PC-9 (cell line): Measurements from ENCODE around the gene DSCAM. TPM values are rescaled to one million over a fixed set of nuclear protein-coding genes. Genes with fewer than 3 reads are reported as not detected.

ENCODE experiments used
- BruUV-seq: library from RNA; stranded (reverse); fragments of 400-500 nt; replicated peaks from 2 replicates; lab custom pipeline; 2021; lab: Mats Ljungman, UMichigan
- CTCF ChIA-PET: fragments of 300-600 bp; sonication (Branson Sonifier 250); formaldehyde crosslinking; loops from one replicate; lab custom pipeline; 2022; ENCODE audit warnings: antibody characterized with exemption; lab: Charles Lee
- POLR2A ChIA-PET: fragments of 300-600 bp; sonication (Branson Sonifier 250); formaldehyde crosslinking; loops from one replicate; lab custom pipeline; 2022; ENCODE audit warnings: antibody characterized with exemption; ENCODE audit not compliant: unreplicated experiment; lab: Charles Lee
- DNase-seq, 2 experiments: peaks; one replicate each; pipeline versions ENCODE4 v3.0.0 to v3.0.0-alpha.2; 2015 to 2022; ENCODE audit warnings: mixed read lengths in 1 of 2
- H2AFZ ChIP-seq: fragments of 200-600 bp; sonication (generic); 2 replicates; pipeline ENCODE4 v1.8.1; 2017; ENCODE audit warnings: antibody characterized with exemption
- H3F3A ChIP-seq: fragments of 200-600 bp; sonication (generic); 2 replicates; pipeline ENCODE4 v1.8.1; 2017; ENCODE audit warnings: antibody characterized with exemption, mild to moderate bottlenecking, low read depth; ENCODE audit not compliant: insufficient read depth
- H3K27ac ChIP-seq: fragments of 200-600 bp; sonication (generic); 2 replicates; pipeline ENCODE4 v1.6.1; 2016; ENCODE audit warnings: mixed run types
- H3K27me3 ChIP-seq: fragments of 200-600 bp; sonication (generic); 2 replicates; pipeline ENCODE4 v1.6.1; 2016; ENCODE audit warnings: low read depth, mixed run types; ENCODE audit not compliant: insufficient read depth
- H3K36me3 ChIP-seq: fragments of 200-600 bp; sonication (generic); 2 replicates; pipeline ENCODE4 v1.6.1; 2016; ENCODE audit warnings: low read depth, mixed run types
- H3K4me1 ChIP-seq: fragments of 200-600 bp; sonication (generic); replicated peaks from 2 replicates; pipeline ENCODE4 v1.6.1; 2016; ENCODE audit warnings: mixed run types; ENCODE audit not compliant: insufficient read depth
- H3K4me2 ChIP-seq: fragments of 200-600 bp; sonication (generic); 2 replicates; pipeline ENCODE4 v1.6.1; 2017; ENCODE audit warnings: mixed run types
- H3K4me3 ChIP-seq: fragments of 200-600 bp; sonication (generic); 2 replicates; pipeline ENCODE4 v1.6.1; 2016; ENCODE audit warnings: mixed run types
- H3K79me2 ChIP-seq: fragments of 200-600 bp; sonication (generic); 2 replicates; pipeline ENCODE4 v1.6.1; 2017; ENCODE audit warnings: low read depth, mixed run types
- H3K9me2 ChIP-seq: fragments of 200-600 bp; sonication (generic); 2 replicates; pipeline ENCODE4 v1.8.1; 2017; ENCODE audit warnings: mild to moderate bottlenecking; ENCODE audit not compliant: insufficient read depth
- H3K9me3 ChIP-seq: fragments of 200-600 bp; sonication (generic); 2 replicates; pipeline ENCODE4 v1.8.1; 2016; ENCODE audit warnings: low read depth; ENCODE audit not compliant: insufficient read depth
- H4K20me1 ChIP-seq: fragments of 200-600 bp; sonication (generic); 2 replicates; pipeline ENCODE4 v1.8.1; 2017; ENCODE audit not compliant: insufficient read depth
- CTCF ChIP-seq: fragments of 200-600 bp; sonication (generic); conservative IDR thresholded peaks from 2 replicates; pipeline ENCODE4 v1.6.1; 2017; ENCODE audit warnings: mixed run types, antibody characterized with exemption, mild to moderate bottlenecking, moderate library complexity
- EZH2 ChIP-seq: fragments of 200-600 bp; sonication (generic); IDR thresholded peaks from 2 replicates; pipeline ENCODE4 v1.8.0; 2017; ENCODE audit warnings: antibody characterized with exemption, low read depth
- intact Hi-C: fragments of 100-400 bp; cut with micrococcal nuclease; formaldehyde crosslinking; loops from one replicate; pipeline ENCODE4 v1.10.0; 2022; ENCODE audit not compliant: unreplicated experiment
- total RNA-seq: library from RNA; stranded (reverse); gene quantifications from 2 replicates; pipeline ENCODE4 v1.2.3, GENCODE V29; 2021

DSCAM gene
- total RNA-seq, 1 experiment from 2014 or later = not detected

- no peaks in the 10 kb centered on the region for H4K20me1 ChIP-seq
- CTCF ChIA-PET = no interaction called here
- no peaks in the 10 kb centered on the region for H3K9me2 ChIP-seq
- no peaks in the 10 kb centered on the region for H3K79me2 ChIP-seq
- POLR2A ChIA-PET = no interaction called here
- H3K4me1 ChIP-seq = no peaks in the 10 kb centered on the region
- H3K27me3 ChIP-seq = no peaks in the 10 kb centered on the region
- no peak for DNase-seq
- TF ChIP-seq EZH2 (no peak), CTCF (no peak)
- H3F3A ChIP-seq = no peaks in the 10 kb centered on the region
- H3K9me3 ChIP-seq = no peaks in the 10 kb centered on the region
- intact Hi-C loops = no loop called here
- H3K4me2 ChIP-seq = no peak overlapping the region
- no TSS peak for BruUV-seq
- H3K27ac ChIP-seq = no peak overlapping the region
- no peak overlapping the region for H2AFZ ChIP-seq
- no peaks in the 10 kb centered on the region for H3K36me3 ChIP-seq
- no peak overlapping the region for H3K4me3 ChIP-seq
Measured at GRCh38 chr21:40707656-40708244, 139.2 kb downstream of the DSCAM start.

GRCh38 chr21:40706806-40707655 is 139.9 kb downstream of the DSCAM start:
- H3K9me3 ChIP-seq = no peaks in the 10 kb centered on the region
- DNase-seq = no peak
- no peaks in the 10 kb centered on the region for H3K27me3 ChIP-seq
- H4K20me1 ChIP-seq = no peaks in the 10 kb centered on the region
- no peaks in the 10 kb centered on the region for H3K4me1 ChIP-seq
- no peaks in the 10 kb centered on the region for H3K9me2 ChIP-seq
- no peaks in the 10 kb centered on the region for H3K36me3 ChIP-seq
- BruUV-seq = no TSS peak
- no peaks in the 10 kb centered on the region for H3K79me2 ChIP-seq
- POLR2A ChIA-PET = no interaction called here
- no peak overlapping the region for H3K27ac ChIP-seq
- no peak overlapping the region for H3K4me2 ChIP-seq
- TF ChIP-seq CTCF (no peak), EZH2 (no peak)
- CTCF ChIA-PET = no interaction called here
- no peaks in the 10 kb centered on the region for H3F3A ChIP-seq
- no peak overlapping the region for H3K4me3 ChIP-seq
- intact Hi-C loops = no loop called here
- no peak overlapping the region for H2AFZ ChIP-seq

- no peaks in the 10 kb centered on the region for H4K20me1 ChIP-seq
- H3K27me3 ChIP-seq = no peaks in the 10 kb centered on the region
- H3K4me2 ChIP-seq = no peak overlapping the region
- POLR2A ChIA-PET = no interaction called here
- H3K27ac ChIP-seq = no peak overlapping the region
- H3F3A ChIP-seq = no peaks in the 10 kb centered on the region
- H3K79me2 ChIP-seq = no peaks in the 10 kb centered on the region
- CTCF ChIA-PET = no interaction called here
- intact Hi-C loops = no loop called here
- no peaks in the 10 kb centered on the region for H3K9me3 ChIP-seq
- no TSS peak for BruUV-seq
- H2AFZ ChIP-seq = no peak overlapping the region
- H3K4me3 ChIP-seq = no peak overlapping the region
- DNase-seq = no peak
- TF ChIP-seq EZH2 (no peak), CTCF (no peak)
- H3K4me1 ChIP-seq = no peaks in the 10 kb centered on the region
- H3K36me3 ChIP-seq = no peaks in the 10 kb centered on the region
- no peaks in the 10 kb centered on the region for H3K9me2 ChIP-seq
Measured at GRCh38 chr21:40706176-40706575, 140.8 kb downstream of the DSCAM start.
